H9 (cell line): ENCODE data around the gene PRR12. TPM values are rescaled to one million over a fixed set of nuclear protein-coding genes. Genes with fewer than 3 reads are reported as not detected.
A peak's percentile ranks its signal among the peaks of the same experiment; 100 is the strongest.

Experiments used
- DNase-seq: peaks from one replicate; pipeline ENCODE4 v3.0.0-alpha.2; 2017
- H2AFZ ChIP-seq: one replicate; pipeline ENCODE4 v1.6.1; 2013; ENCODE audit warnings: mild to moderate bottlenecking, low read length, control low read depth, moderate library complexity
- H2AK5ac ChIP-seq: 2 replicates; pipeline ENCODE4 v1.6.1; 2013; ENCODE audit warnings: low read length, control low read depth, mixed read lengths; ENCODE audit not compliant: insufficient read length
- H2BK120ac ChIP-seq: one replicate; pipeline ENCODE4 v1.6.1; 2013; ENCODE audit warnings: low read depth, mild to moderate bottlenecking, low read length, control low read depth, inconsistent platforms; ENCODE audit not compliant: poor library complexity, severe bottlenecking
- H2BK12ac ChIP-seq: 2 replicates; pipeline ENCODE4 v1.6.1; 2013; ENCODE audit warnings: low read length, control low read depth, mixed read lengths, low read depth; ENCODE audit not compliant: insufficient read length
- H2BK15ac ChIP-seq: 2 replicates; pipeline ENCODE4 v1.6.1; 2013; ENCODE audit warnings: low read depth, low read length, control low read depth
- H2BK20ac ChIP-seq: one replicate; pipeline ENCODE4 v1.6.1; 2013; ENCODE audit warnings: low read depth, mild to moderate bottlenecking, low read length, control low read depth, inconsistent platforms; ENCODE audit not compliant: poor library complexity, severe bottlenecking
- H2BK5ac ChIP-seq: 2 replicates; pipeline ENCODE4 v1.6.1; 2013; ENCODE audit warnings: low read length, control low read depth, mixed read lengths; ENCODE audit not compliant: insufficient read length
- H3K14ac ChIP-seq: 2 replicates; pipeline ENCODE4 v1.6.1; 2013; ENCODE audit warnings: low read length, control low read depth; ENCODE audit not compliant: insufficient read depth
- H3K18ac ChIP-seq: 2 replicates; pipeline ENCODE4 v1.6.1; 2013; ENCODE audit warnings: low read depth, mild to moderate bottlenecking, mixed read lengths, low read length, control low read depth; ENCODE audit not compliant: insufficient read length
- H3K23ac ChIP-seq: 2 replicates; pipeline ENCODE4 v1.6.1; 2013; ENCODE audit warnings: low read length, control low read depth, mixed read lengths, low read depth; ENCODE audit not compliant: insufficient read length
- H3K23me2 ChIP-seq: 2 replicates; pipeline ENCODE4 v1.6.1; 2013; ENCODE audit warnings: low read depth, mild to moderate bottlenecking, mixed read lengths, low read length, control low read depth; ENCODE audit not compliant: insufficient read length, poor library complexity, severe bottlenecking
- H3K27ac ChIP-seq: 2 replicates; pipeline ENCODE4 v1.5.1; 2013; ENCODE audit warnings: low read length, control low read depth, mixed read lengths, low read depth; ENCODE audit not compliant: insufficient read length
- H3K27me3 ChIP-seq: 2 replicates; pipeline ENCODE4 v1.6.1; 2013; ENCODE audit warnings: low read length, control low read depth, inconsistent platforms; ENCODE audit not compliant: insufficient read depth
- H3K4ac ChIP-seq: 2 replicates; pipeline ENCODE4 v1.6.1; 2013; ENCODE audit warnings: low read depth, mild to moderate bottlenecking, control low read depth, inconsistent platforms, low read length, moderate library complexity
- H3K4me1 ChIP-seq: 2 replicates; pipeline ENCODE4 v1.6.1; 2013; ENCODE audit warnings: low read length, control low read depth, inconsistent platforms; ENCODE audit not compliant: insufficient read depth
- H3K4me2 ChIP-seq: 2 replicates; pipeline ENCODE4 v1.6.1; 2013; ENCODE audit warnings: low read length, control low read depth, mixed read lengths; ENCODE audit not compliant: insufficient read length, insufficient read depth
- H3K56ac ChIP-seq: 2 replicates; pipeline ENCODE4 v1.6.1; 2013; ENCODE audit warnings: low read depth, mild to moderate bottlenecking, mixed read lengths, low read length, control low read depth; ENCODE audit not compliant: insufficient read length
- H3K79me1 ChIP-seq: 2 replicates; pipeline ENCODE4 v1.6.1; 2013; ENCODE audit warnings: low read depth, mild to moderate bottlenecking, moderate library complexity, low read length, control low read depth, inconsistent platforms; ENCODE audit not compliant: insufficient read depth, poor library complexity, severe bottlenecking
- H3K79me2 ChIP-seq: 2 replicates; pipeline ENCODE4 v1.6.1; 2013; ENCODE audit warnings: low read length, control low read depth, inconsistent platforms; ENCODE audit not compliant: insufficient read depth
- H3K9ac ChIP-seq: 2 replicates; pipeline ENCODE4 v1.6.1; 2013; ENCODE audit warnings: low read length, control low read depth, mixed read lengths; ENCODE audit not compliant: insufficient read length; ENCODE audit errors: extremely low read depth
- H3K9me3 ChIP-seq: one replicate; pipeline ENCODE4 v1.6.1; 2013; ENCODE audit warnings: low read depth, low read length, inconsistent platforms; ENCODE audit not compliant: control insufficient read depth
- H3T11ph ChIP-seq: one replicate; pipeline ENCODE4 v1.6.1; 2013; ENCODE audit warnings: mild to moderate bottlenecking, low read length, control low read depth, inconsistent platforms
- H4K20me1 ChIP-seq: one replicate; pipeline ENCODE4 v1.6.1; 2013; ENCODE audit not compliant: control insufficient read depth, insufficient read length, insufficient read depth
- H4K5ac ChIP-seq: 2 replicates; pipeline ENCODE4 v1.6.1; 2013; ENCODE audit warnings: low read depth, mild to moderate bottlenecking, mixed read lengths, low read length, control low read depth; ENCODE audit not compliant: insufficient read length
- H4K8ac ChIP-seq: replicated peaks from 2 replicates; pipeline ENCODE4 v1.6.1; 2013; ENCODE audit warnings: low read length, control low read depth, mixed read lengths, low read depth; ENCODE audit not compliant: insufficient read length
- H4K91ac ChIP-seq: 2 replicates; pipeline ENCODE4 v1.6.1; 2013; ENCODE audit warnings: low read depth, mild to moderate bottlenecking, moderate library complexity, mixed read lengths, low read length, control low read depth; ENCODE audit not compliant: insufficient read length
- H3K27ac Mint-ChIP-seq, 3 experiments: 2 replicates in 2 of 3; 3 replicates in 1 of 3; pipeline ENCODE4 v1.8.0; 2020 to 2021; ENCODE audit warnings: mixed read lengths in 3 of 3, mild to moderate bottlenecking in 1 of 3, moderate library complexity in 1 of 3
- H3K27me3 Mint-ChIP-seq: 2 replicates; pipeline ENCODE4 v1.8.0; 2021; ENCODE audit warnings: low read depth, mild to moderate bottlenecking, moderate library complexity, mixed read lengths
- H3K36me3 Mint-ChIP-seq, 3 experiments: 2 replicates in 2 of 3; 3 replicates in 1 of 3; pipeline ENCODE4 v1.8.0; 2020 to 2021; ENCODE audit warnings: low read depth in 3 of 3, mixed read lengths in 3 of 3; ENCODE audit not compliant: insufficient read depth in 1 of 3
- H3K4me1 Mint-ChIP-seq, 2 experiments: 2 replicates each; pipeline ENCODE4 v1.8.0; 2020; ENCODE audit warnings: mixed read lengths in 2 of 2
- H3K4me3 Mint-ChIP-seq, 2 experiments: 2 replicates in 1 of 2; 3 replicates in 1 of 2; pipeline ENCODE4 v1.8.0; 2020 to 2021; ENCODE audit warnings: mild to moderate bottlenecking in 2 of 2, mixed read lengths in 2 of 2, moderate library complexity in 1 of 2
- H3K9me3 Mint-ChIP-seq, 2 experiments: 2 replicates in 1 of 2; 3 replicates in 1 of 2; pipeline ENCODE4 v1.8.0; 2020; ENCODE audit warnings: mild to moderate bottlenecking in 2 of 2, mixed read lengths in 2 of 2, moderate library complexity in 1 of 2
- WGBS: extraction: QIAGEN DNeasy Blood & Tissue Kit; methylation state at CpG from one replicate; pipeline ENCODE4 v1.1.7; 2013; ENCODE audit warnings: missing lambda C conversion rate, low lambda C conversion rate, mixed read lengths; ENCODE audit not compliant: insufficient read length; ENCODE audit errors: extremely low coverage; 5-methylcytosine and 5-hydroxymethylcytosine counted together
- total RNA-seq: library from RNA; stranded (reverse); gene quantifications from 2 replicates; pipeline ENCODE4 v1.2.1, GENCODE V29; 2021
- TF ChIP-seq, protein P1 (sequence below): fragments of 200-600 bp; sonication (generic); conservative IDR thresholded peaks from 3 replicates; pipeline ENCODE4 v1.8.0; 2021; ENCODE audit warnings: antibody characterized with exemption, mild to moderate bottlenecking

The PRR12 gene
- total RNA-seq, 1 experiment from 2014 or later: 65.9 TPM

DNA sequence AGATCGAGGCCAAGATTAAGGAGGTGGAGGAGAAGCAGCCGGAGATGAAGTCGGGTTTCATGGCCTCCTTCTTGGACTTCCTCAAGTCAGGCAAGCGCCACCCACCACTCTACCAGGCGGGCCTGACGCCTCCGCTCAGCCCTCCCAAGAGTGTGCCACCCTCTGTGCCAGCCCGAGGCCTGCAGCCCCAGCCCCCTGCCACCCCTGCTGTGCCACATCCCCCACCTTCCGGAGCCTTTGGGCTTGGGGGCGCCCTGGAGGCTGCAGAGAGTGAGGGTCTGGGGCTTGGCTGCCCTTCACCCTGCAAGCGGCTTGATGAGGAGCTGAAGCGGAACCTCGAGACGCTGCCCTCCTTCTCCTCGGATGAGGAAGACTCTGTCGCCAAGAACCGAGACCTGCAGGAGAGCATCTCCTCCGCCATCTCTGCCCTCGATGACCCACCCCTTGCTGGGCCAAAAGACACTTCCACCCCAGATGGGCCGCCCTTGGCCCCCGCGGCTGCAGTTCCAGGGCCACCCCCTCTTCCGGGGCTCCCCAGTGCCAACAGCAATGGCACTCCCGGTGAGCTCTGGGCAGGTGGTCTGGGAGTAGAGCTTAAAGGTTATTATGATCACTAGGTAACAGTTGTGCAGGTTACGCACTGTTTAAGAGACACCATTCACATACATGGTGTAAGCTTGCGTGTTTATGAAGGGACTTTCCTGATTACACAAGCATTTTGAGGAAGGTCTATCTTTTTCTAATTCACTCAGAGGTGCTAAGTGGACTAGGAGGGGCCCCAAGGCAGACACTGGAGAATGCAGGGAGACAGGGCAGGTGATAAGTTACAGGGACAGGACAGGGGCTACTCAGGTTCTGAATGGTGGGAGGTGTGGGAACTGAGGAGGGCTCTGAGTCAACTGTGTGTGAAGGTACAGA is 8.7 kb downstream of the PRR12 start:
- no peak overlapping the region for H3K4me2 ChIP-seq
- TF ChIP-seq, protein P1, sequence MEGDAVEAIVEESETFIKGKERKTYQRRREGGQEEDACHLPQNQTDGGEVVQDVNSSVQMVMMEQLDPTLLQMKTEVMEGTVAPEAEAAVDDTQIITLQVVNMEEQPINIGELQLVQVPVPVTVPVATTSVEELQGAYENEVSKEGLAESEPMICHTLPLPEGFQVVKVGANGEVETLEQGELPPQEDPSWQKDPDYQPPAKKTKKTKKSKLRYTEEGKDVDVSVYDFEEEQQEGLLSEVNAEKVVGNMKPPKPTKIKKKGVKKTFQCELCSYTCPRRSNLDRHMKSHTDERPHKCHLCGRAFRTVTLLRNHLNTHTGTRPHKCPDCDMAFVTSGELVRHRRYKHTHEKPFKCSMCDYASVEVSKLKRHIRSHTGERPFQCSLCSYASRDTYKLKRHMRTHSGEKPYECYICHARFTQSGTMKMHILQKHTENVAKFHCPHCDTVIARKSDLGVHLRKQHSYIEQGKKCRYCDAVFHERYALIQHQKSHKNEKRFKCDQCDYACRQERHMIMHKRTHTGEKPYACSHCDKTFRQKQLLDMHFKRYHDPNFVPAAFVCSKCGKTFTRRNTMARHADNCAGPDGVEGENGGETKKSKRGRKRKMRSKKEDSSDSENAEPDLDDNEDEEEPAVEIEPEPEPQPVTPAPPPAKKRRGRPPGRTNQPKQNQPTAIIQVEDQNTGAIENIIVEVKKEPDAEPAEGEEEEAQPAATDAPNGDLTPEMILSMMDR: no peak
- WGBS: no CpG with 5 or more reads among the region's 26 CpGs
- Mint-ChIP-seq H3K27me3 (no peaks in the 10 kb centered on the region), H3K27ac (peak overlapping the region in 1 of 3 experiments; percentile 71; a peak in 3 of 7 replicates), H3K4me1 (no peaks in the 10 kb centered on the region), H3K9me3 (no peaks in the 10 kb centered on the region), H3K4me3 (no peak overlapping the region), H3K36me3 (peaks cover 36 to 72% (median 69%) of the 10 kb centered on the region in 3 experiments)
- no peak overlapping the region for H3K23ac ChIP-seq
- H3K79me1 ChIP-seq: peaks cover 5% of the 10 kb centered on the region
- no peaks in the 10 kb centered on the region for H4K20me1 ChIP-seq
- no peak overlapping the region for H2AK5ac ChIP-seq
- no peaks in the 10 kb centered on the region for H3K27me3 ChIP-seq
- H4K8ac ChIP-seq: no peak overlapping the region
- no peak overlapping the region for H4K91ac ChIP-seq
- no peak overlapping the region for H2BK20ac ChIP-seq
- H3K27ac ChIP-seq: no peak overlapping the region
- peaks cover 6% of the 10 kb centered on the region; the same call in 1 of the 2 replicates for H3K79me2 ChIP-seq
- H3K14ac ChIP-seq: no peak overlapping the region
- H3T11ph ChIP-seq: no peak overlapping the region
- H2BK12ac ChIP-seq: no peak overlapping the region
- H3K4me1 ChIP-seq: no peaks in the 10 kb centered on the region
- no peaks in the 10 kb centered on the region for H3K9me3 ChIP-seq
- no peak overlapping the region for H3K56ac ChIP-seq
- no peak overlapping the region for H2AFZ ChIP-seq
- no peak overlapping the region for H3K9ac ChIP-seq
- no peak overlapping the region for H2BK15ac ChIP-seq
- H3K4ac ChIP-seq: no peak overlapping the region
- DNase-seq: no peak
- H3K23me2 ChIP-seq: no peaks in the 10 kb centered on the region
- no peak overlapping the region for H2BK120ac ChIP-seq
- H4K5ac ChIP-seq: no peak overlapping the region
- H3K18ac ChIP-seq: no peak overlapping the region
- no peak overlapping the region for H2BK5ac ChIP-seq
